Ascending aorta (tissue), 2 donors: Measurements from ENCODE around the gene LDLRAP1. TPM values are rescaled to one million over a fixed set of nuclear protein-coding genes. Genes with fewer than 3 reads are reported as not detected.

Experiments
- DNase-seq, 2 donors: peaks; one replicate each; pipeline ENCODE4 v3.0.0-alpha.2; 2019; ENCODE audit warnings: low spot score in 2 of 2
- H3K27ac ChIP-seq, 2 donors: fragments of 200-600 bp; sonication (generic); one replicate each; pipeline ENCODE4 v1.5.1; 2016 to 2017; ENCODE audit warnings: mild to moderate bottlenecking in 1 of 2
- H3K27me3 ChIP-seq: fragments of 200-600 bp; sonication (generic); one replicate; pipeline ENCODE4 v1.5.1; 2017
- H3K36me3 ChIP-seq, 2 donors: fragments of 200-600 bp; sonication (generic); one replicate each; pipeline ENCODE4 v1.5.1; 2016
- H3K4me1 ChIP-seq, 2 donors: fragments of 200-600 bp; sonication (generic); one replicate each; pipeline ENCODE4 v1.5.1; 2016 to 2017; ENCODE audit warnings: mild to moderate bottlenecking in 1 of 2
- H3K4me3 ChIP-seq, 2 donors: fragments of 200-600 bp; sonication (generic); one replicate each; pipeline ENCODE4 v1.5.1; 2016 to 2017; ENCODE audit warnings: mild to moderate bottlenecking in 1 of 2
- H3K9me3 ChIP-seq, 2 donors: fragments of 200-600 bp; sonication (generic); one replicate each; pipeline ENCODE4 v1.5.1; 2016
- CTCF ChIP-seq, 3 experiments: fragments of 200-600 bp in 2 of 3; fragments of 450-650 bp in 1 of 3; sonication (generic) in 2 of 3; IDR thresholded peaks; one replicate each; pipeline ENCODE4 v1.5.1; 2016 to 2019; ENCODE audit warnings: antibody characterized with exemption in 3 of 3, mild to moderate bottlenecking in 1 of 3, moderate library complexity in 1 of 3
- intact Hi-C: fragments of 100-400 bp; cut with DNase I; formaldehyde crosslinking; loops from one replicate; pipeline ENCODE4 v1.15.1; 2023
- total RNA-seq: library from RNA; depleted of rRNA; stranded (reverse); fragments of >200 nt; gene quantifications from one replicate; pipeline ENCODE4 v1.1.0, GENCODE V29; 2016

The LDLRAP1 gene
- total RNA-seq, 1 donor from 2014 or later = 75.4 TPM

- no peaks in the 10 kb centered on the region for H3K27me3 ChIP-seq
- H3K27ac ChIP-seq = no peak overlapping the region
- no peak overlapping the region for H3K4me3 ChIP-seq
- no peak for DNase-seq
- intact Hi-C loops = no loop called here
- TF ChIP-seq CTCF (IDR thresholded peaks at IDR 0.05) = no peak
- no peaks in the 10 kb centered on the region for H3K4me1 ChIP-seq
- H3K36me3 ChIP-seq = no peaks in the 10 kb centered on the region
- H3K9me3 ChIP-seq = no peaks in the 10 kb centered on the region
Observed at GRCh38 chr1:25513666-25514065, 29.7 kb upstream of the LDLRAP1 start.

- intact Hi-C loops = no loop called here
- Histone ChIP-seq H3K4me3 (no peak overlapping the region), H3K27ac (no peak overlapping the region), H3K36me3 (no peaks in the 10 kb centered on the region), H3K9me3 (no peaks in the 10 kb centered on the region), H3K27me3 (no peaks in the 10 kb centered on the region), H3K4me1 (no peaks in the 10 kb centered on the region)
- no peak for TF ChIP-seq CTCF (IDR thresholded peaks at IDR 0.05)
- DNase-seq = no peak
Observed at GRCh38 chr1:25515033-25515432, 28.4 kb upstream of the LDLRAP1 start.

- no peak for TF ChIP-seq CTCF (IDR thresholded peaks at IDR 0.05)
Observed at GRCh38 chr1:25516686-25517085, 26.7 kb upstream of the LDLRAP1 start.

GRCh38 chr1:25517476-25518394 lies 25.7 kb upstream of the LDLRAP1 start:
- H3K9me3 ChIP-seq = no peaks in the 10 kb centered on the region
- no peaks in the 10 kb centered on the region for H3K27me3 ChIP-seq
- intact Hi-C loops = no loop called here
- H3K4me3 ChIP-seq = no peak overlapping the region
- no peak for TF ChIP-seq CTCF (IDR thresholded peaks at IDR 0.05)
- no peaks in the 10 kb centered on the region for H3K4me1 ChIP-seq
- no peak for DNase-seq
- no peaks in the 10 kb centered on the region for H3K36me3 ChIP-seq
- no peak overlapping the region for H3K27ac ChIP-seq

More at GRCh38 chr1:25516686-25517085, 26.7 kb upstream of the LDLRAP1 start:
- DNase-seq = no peak
- H3K4me1 ChIP-seq = no peaks in the 10 kb centered on the region
- no peak overlapping the region for H3K4me3 ChIP-seq
- no peaks in the 10 kb centered on the region for H3K27me3 ChIP-seq
- H3K36me3 ChIP-seq = no peaks in the 10 kb centered on the region
- no peak overlapping the region for H3K27ac ChIP-seq
- intact Hi-C loops = no loop called here
- no peaks in the 10 kb centered on the region for H3K9me3 ChIP-seq

GRCh38 chr1:25519624-25520023 lies 23.8 kb upstream of the LDLRAP1 start:
- Histone ChIP-seq H3K27ac (no peak overlapping the region), H3K36me3 (no peaks in the 10 kb centered on the region), H3K27me3 (no peaks in the 10 kb centered on the region), H3K4me3 (no peak overlapping the region), H3K9me3 (no peaks in the 10 kb centered on the region), H3K4me1 (no peaks in the 10 kb centered on the region)
- no peak for TF ChIP-seq CTCF (IDR thresholded peaks at IDR 0.05)
- no peak for DNase-seq
- intact Hi-C loops = loop anchor here (1.0 to 5.0 kb wide), 3 partner anchors 16 to 278 kb away; no protein-coding TSS in a partner anchor
